ENCODE results near the gene S1PR5.

S1PR5 gene

GRCh38 chr19:10514211-10515145 lies 2.8 kb downstream of the S1PR5 start:
- peak; percentile 69 for DNase-seq (ENCODE audit: low spot score)

DNA sequence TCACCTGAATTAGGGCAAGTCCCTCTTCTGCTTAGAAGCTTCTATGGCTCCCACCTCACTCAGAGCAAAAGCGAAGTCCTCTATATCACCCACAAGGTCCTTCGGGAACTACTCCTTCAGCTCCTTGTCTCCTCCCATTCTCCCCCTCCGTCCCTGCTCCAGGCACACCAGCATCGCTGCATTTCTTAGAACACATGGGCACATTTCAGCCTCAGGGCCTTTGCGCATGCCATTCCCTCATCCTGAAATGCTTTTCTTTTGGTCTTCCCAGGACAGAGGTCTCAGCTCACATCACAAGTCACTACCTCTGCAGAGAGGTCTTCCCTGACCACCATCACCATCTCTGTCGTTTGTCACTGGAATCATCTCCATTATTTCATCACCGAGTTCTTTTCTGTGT lies 4.0 kb downstream of the S1PR5 start:
- DNase-seq (ENCODE audit: low spot score): no peak

GRCh38 chr19:10510301-10510802 lies 6.9 kb downstream of the S1PR5 start:
- peak; percentile 79 for DNase-seq (ENCODE audit: low spot score)

- no peak for DNase-seq (ENCODE audit: low spot score)
Observed at GRCh38 chr19:10508707-10509106, 8.5 kb downstream of the S1PR5 start.

DNA sequence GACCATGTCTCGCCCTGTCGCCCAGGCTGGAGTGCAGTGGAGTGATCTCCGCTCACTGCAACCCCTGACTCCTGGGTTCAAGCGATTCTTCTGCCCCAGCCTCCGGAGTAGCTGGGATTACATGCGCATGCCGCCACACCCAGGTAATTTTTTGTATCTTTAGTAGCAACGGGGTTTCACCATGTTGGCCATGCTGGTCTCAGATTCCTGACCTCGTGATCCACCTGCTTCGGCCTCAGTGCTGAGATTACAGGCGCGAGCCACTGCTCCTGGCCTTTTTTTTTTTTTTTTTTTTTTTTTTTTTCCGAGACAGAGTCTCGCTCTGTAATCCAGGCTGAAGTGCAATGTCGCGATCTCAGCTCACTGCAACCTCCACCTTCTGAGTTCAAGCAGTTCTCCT lies 9.2 kb downstream of the S1PR5 start:
- no peak for DNase-seq (ENCODE audit: low spot score)

GRCh38 chr19:10505583-10506229 lies 11.5 kb downstream of the S1PR5 start:
- peak; percentile 76 for DNase-seq (ENCODE audit: low spot score)

DNA sequence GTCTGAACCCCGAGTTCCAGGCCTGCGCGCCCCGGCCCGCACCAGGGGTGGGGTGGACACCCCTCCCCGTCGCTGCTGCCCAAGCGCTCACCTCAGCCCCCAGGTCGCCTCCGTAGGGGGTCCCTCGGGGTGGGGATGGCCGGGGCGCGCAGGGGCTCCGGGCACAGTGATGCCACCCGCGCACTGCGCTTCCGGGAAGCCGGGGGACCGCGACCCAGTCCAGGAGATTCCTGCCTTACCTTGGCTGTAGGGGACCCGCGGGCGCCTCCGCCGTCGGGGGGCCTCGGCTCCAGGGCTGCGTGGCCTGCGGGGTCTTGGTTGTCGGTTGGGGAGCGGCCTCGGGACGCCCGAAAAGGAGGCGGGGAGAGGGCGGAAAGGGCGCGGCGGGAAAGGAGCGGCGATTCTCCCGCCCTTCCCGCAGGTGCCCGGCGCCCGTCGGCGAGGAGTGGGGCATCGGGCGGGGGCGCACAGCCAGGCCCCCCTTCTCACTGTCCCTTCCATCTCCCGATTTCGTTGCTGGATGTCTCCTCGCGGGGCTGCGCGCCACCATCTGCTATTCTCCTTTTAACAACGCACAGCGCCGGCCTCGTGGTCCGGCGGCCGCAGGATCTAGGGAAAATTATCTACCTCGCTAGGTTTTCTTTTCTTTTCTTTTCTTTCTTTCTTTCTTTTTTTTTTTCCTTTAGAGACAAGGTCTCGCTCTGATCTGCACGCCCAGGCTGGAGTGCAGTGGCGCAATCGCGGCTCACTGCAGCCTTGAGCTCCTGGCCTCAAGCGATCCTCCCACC lies 14.1 kb downstream of the S1PR5 start, which contains the start of gene KEAP1:
TSS of gene KEAP1 (minus strand) at position 355 of the 788 bp plus-strand sequence. CDS start 3,323 bp downstream, outside the sequence.
- DNase-seq (ENCODE audit: low spot score): peak; percentile 53

DNA sequence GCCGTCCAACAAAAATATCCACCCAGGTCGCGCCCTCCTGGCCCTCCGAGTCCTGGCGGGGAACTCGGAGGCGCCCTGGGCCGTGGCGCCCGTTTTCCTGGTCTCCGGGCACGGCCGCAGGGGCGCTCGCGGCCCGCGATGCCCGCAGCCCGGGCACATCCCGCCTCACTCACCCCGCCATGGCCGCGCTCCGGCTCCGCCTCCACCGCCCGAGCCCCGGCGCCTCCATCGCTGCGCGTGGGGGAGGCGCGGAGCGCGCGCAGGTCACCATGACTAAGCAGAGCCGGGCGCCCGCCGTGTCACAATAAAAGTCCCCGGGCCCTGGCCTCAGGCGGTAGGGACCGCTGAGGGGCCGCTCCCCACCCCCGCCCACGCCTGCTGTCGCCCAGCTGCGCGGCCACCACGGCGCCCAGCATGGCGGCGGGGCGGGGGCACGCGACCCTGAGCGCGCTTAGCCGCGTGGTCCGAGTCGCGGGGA lies 14.7 kb downstream of the S1PR5 start:
- DNase-seq (ENCODE audit: low spot score): peak; percentile 90

DNA sequence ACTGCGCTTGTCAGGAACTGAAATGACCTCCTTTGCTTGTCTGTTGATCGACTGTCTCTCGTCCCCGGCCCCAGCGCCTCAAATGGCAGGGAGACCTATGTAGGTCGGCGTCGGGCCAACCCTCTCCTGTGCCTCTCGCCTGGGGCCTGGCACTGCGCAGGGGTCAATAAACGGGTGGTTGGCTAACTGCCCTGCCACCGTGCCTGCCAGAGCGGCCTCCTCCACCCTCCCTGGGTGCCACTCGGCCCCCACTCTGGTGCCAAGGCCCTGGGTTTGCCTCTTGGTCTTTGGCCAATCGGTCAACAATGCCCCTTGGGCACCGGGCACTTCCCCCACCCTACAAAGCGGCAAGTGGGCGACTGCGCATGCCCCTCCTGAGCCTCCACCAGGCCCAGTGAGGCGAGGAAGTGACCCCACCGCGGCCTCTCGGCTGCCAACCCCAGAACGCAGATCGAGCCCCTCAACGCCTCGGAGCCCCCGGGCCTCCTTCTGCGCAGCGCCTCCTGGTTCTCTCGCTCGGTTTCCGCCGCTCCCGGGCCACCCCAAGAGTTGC lies 15.2 kb downstream of the S1PR5 start:
- DNase-seq (ENCODE audit: low spot score): peak; percentile 63

DNA sequence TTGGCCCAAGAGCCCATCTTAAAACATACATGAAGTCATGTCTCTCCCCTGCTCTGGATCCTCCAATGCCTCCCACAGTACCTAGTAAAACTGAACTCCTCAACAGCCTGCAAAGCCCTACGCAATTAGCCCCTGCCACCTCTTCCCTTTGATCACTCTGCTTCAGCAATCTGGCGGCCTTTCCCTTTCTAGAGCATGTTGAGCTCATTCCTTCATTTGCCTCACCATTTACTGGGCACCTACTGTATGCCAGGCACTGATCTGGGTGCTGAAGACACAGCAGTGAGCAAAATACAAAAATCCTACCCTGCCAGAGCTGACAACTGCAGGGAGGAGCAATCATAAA lies 17.0 kb downstream of the S1PR5 start:
- DNase-seq (ENCODE audit: low spot score): no peak

DNA sequence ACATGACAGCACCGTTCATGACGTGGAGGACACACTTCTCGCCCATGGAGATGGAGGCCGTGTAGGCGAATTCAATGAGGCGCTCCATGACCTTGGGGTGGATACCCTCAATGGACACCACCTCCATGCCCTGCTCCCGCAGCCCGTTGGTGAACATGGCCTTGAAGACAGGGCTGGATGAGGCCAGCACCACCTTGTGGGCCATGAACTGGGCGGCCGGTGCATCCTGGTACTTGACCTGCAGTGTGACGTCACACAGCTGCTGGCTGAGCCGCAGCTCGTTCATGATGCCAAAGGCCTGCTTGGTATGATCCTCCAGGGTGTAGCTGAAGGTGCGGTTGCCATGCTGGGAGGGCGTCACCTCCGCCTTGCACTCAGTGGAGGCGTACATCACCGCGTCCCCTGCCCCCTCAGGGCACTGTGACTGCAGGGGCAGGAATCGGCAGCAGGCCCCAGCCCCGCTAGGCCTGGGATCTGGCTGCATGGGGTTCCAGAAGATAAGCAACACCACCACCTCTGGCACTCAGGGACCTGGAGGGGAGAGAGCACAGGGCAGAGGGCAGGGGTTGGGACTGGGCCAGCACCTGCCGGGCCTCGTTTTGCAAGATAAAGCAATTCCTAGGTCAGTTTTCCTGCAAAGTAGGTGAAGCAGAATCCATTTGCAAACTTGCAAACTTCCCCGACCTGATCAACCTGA lies 17.5 kb downstream of the S1PR5 start:
- no peak for DNase-seq (ENCODE audit: low spot score)

DNA sequence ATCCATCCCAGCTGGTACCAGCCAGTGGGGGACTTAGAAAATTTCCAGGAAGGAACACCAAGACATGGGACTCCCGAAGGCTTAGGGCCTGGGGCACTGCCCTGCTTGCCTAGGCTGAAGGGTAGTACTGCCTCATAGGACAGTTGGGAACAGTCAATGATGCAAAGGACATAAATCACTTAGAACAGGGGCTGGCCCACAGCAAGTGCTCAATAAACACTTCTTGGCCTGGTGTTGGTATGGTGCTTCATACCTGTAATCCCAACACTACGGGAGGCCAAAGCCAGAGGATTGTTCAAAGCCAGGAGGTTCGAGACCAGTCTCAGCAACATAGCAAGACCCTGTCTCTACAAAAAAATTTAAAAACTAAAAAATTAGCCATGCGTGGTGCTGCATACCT lies 19.9 kb downstream of the S1PR5 start:
- no peak for DNase-seq (ENCODE audit: low spot score)

GRCh38 chr19:10491472-10492047 lies 25.7 kb downstream of the S1PR5 start:
- DNase-seq (ENCODE audit: low spot score): no peak

- no peak for DNase-seq (ENCODE audit: low spot score)
Observed at GRCh38 chr19:10486551-10486950, 30.7 kb downstream of the S1PR5 start.

GRCh38 chr19:10478903-10479384 lies 38.3 kb downstream of the S1PR5 start:
- DNase-seq (ENCODE audit: low spot score): peak; percentile 71

DNA sequence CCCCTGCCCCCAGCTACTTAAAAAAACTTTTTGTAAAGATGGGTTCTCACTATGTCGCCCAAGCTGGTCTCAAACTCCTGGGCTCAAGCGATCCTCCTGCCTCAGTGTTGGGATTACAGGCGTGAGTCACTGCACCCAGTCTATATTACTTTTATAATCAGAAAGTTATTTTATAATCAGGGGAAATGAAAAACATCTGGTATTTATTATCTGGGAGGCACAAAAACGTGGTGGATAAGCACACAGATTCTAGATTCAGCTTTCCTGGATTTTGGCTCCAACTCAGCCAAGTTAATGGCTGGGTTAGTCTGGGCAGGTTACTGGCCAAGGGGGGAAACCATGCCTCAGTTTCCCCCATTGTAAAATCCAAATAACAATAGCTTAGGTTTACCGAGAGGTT lies 38.8 kb downstream of the S1PR5 start:
- no peak for DNase-seq (ENCODE audit: low spot score)

DNA sequence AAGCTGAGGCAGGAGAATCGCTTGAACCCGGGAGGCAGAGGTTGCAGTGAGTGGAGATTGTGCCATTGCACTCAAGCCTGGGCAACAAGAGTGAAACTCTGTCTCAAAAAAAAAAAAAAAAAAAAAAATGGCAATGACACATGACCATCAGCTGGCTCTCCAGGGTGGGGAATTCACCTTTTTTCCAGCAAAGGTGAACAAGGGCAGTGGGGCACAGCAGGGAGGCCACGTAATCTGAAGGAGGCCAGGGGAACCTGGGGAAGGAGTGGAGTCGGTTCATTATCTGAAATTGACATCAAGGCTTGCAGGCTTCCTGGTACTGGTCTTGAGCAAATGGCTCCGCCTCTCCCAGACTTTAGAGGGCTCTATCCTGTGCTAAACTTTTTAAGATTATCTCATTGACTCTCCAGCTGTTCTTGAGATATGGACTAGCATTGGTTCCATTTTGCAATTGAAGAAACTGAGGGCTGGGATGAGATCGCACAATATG lies 42.2 kb downstream of the S1PR5 start:
- DNase-seq (ENCODE audit: low spot score): no peak

- DNase-seq (ENCODE audit: low spot score): no peak
Observed at GRCh38 chr19:10473192-10473591, 44.1 kb downstream of the S1PR5 start.

DNA sequence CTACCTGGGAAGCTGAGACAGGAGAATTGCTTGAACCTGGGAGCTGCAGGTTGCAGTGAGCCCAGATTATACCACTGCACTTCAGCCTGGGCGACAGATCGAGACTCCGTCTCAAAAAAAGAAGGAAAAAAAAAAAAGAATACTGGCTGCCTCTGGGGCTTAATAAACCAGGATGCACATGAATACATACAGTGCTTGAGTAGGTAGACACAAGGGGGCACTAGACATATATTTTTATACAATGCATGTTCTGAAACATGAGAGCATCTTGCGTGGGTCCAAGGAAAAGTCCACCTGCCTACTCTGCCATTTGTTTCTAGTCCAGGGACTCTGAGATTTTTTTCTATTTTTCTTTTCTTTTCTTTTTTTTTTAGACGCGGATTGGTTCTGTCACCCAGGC lies 45.3 kb downstream of the S1PR5 start:
- DNase-seq (ENCODE audit: low spot score): peak; percentile 47

- no peak for DNase-seq (ENCODE audit: low spot score)
Observed at GRCh38 chr19:10468133-10468532, 49.1 kb downstream of the S1PR5 start.
